Measurements from ENCODE around the gene COX7C.
A peak's percentile ranks its signal among the peaks of the same experiment; 100 is the strongest.

GRCh38 chr5:86626149-86626548 is 8.4 kb downstream of the COX7C start:
- TF ChIP-seq CTCF (tag by site-specific recombination; IDR thresholded peaks at IDR 0.05), result no peak
- peak; percentile 86 for TF ChIP-seq REST (tag by site-specific recombination; IDR thresholded peaks at IDR 0.05)
- TF ChIP-seq ZBTB11 (tag by site-specific recombination; conservative IDR thresholded peaks at IDR 0.05; ENCODE audit: low read depth), result no peak
- TF ChIP-seq ZNF830 (tag by site-specific recombination; IDR thresholded peaks at IDR 0.05; ENCODE audit: low read depth), result no peak
- no peak for TF ChIP-seq ZFHX2 (tag by site-specific recombination; conservative IDR thresholded peaks at IDR 0.05)
- no peak for TF ChIP-seq ZNF747 (tag by site-specific recombination; IDR thresholded peaks at IDR 0.05)
- no peak for TF ChIP-seq MEIS1 (CRISPR knock-in tag; IDR thresholded peaks at IDR 0.05; ENCODE audit: borderline replicate concordance)
- TF ChIP-seq PRDM10 (tag by site-specific recombination; IDR thresholded peaks at IDR 0.05), result no peak
- TF ChIP-seq ZNF645 (tag by site-specific recombination; IDR thresholded peaks at IDR 0.05), result no peak
- TF ChIP-seq ZNF530 (tag by site-specific recombination; IDR thresholded peaks at IDR 0.05; ENCODE audit: low read depth), result no peak
- no peak for TF ChIP-seq ZNF555 (tag by site-specific recombination; conservative IDR thresholded peaks at IDR 0.05)
- no peak for TF ChIP-seq ZNF704 (tag by site-specific recombination; IDR thresholded peaks at IDR 0.05)
